Choroid plexus epithelial cell (primary cell): Measurements from ENCODE around the gene ATXN7.

Experiments used
- DNase-seq: peaks from one replicate; pipeline ENCODE4 v3.0.0-alpha.2; 2010; ENCODE audit warnings: low read depth
- H3K4me3 ChIP-seq: 2 replicates; pipeline ENCODE4 v1.5.1; 2011; ENCODE audit warnings: low read depth, mild to moderate bottlenecking, control low read depth, low read length, moderate library complexity
- TF ChIP-seq, protein P1 (sequence below): conservative IDR thresholded peaks from 2 replicates; pipeline ENCODE4 v1.5.1; 2011; ENCODE audit warnings: low read depth, mild to moderate bottlenecking, control low read depth, inconsistent platforms, low read length, moderate library complexity

The ATXN7 gene

DNA sequence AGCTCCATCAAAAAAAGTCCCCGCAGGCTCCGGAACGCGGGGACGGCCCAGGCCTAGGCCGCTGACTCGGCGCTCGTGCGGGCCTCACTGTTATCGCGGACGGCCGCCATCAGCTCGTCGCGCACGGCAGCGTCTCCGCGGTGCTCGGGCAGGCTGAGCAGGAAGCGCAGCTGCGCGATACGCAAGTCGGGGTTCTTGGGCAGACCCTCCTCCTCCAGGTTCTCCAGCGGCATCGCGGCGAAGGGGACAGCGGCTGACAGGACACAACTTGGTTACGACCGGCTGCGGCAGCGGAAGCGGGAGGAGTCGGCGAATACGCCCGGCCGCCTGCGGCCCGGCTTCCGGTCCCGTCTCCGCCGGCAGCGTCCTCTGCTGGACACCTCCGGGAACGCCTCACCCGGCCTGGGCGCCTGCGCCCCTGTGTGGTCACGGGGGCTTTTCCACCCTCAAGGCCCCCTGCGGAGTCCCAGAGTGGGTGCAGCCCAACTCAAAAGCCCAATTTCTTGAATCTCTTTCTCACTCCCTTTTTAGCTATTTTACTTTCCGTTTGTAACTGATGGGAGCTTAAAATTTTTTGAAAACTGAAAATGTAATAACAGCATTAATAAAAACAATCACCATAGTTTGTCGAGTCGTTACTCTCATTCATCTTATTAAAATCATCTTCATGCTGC, 159.7 kb downstream of the ATXN7 start, which contains the start of gene PSMD6:
TSS of gene PSMD6 (minus strand) at position 308 of the 674 bp plus-strand sequence. CDS start at position 233, 75 bp downstream.
- peak within 1 kb of the TSS; percentile 97 for H3K4me3 ChIP-seq
- TF ChIP-seq, protein P1, sequence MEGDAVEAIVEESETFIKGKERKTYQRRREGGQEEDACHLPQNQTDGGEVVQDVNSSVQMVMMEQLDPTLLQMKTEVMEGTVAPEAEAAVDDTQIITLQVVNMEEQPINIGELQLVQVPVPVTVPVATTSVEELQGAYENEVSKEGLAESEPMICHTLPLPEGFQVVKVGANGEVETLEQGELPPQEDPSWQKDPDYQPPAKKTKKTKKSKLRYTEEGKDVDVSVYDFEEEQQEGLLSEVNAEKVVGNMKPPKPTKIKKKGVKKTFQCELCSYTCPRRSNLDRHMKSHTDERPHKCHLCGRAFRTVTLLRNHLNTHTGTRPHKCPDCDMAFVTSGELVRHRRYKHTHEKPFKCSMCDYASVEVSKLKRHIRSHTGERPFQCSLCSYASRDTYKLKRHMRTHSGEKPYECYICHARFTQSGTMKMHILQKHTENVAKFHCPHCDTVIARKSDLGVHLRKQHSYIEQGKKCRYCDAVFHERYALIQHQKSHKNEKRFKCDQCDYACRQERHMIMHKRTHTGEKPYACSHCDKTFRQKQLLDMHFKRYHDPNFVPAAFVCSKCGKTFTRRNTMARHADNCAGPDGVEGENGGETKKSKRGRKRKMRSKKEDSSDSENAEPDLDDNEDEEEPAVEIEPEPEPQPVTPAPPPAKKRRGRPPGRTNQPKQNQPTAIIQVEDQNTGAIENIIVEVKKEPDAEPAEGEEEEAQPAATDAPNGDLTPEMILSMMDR, result peak; percentile 89
- peak; percentile 86 for DNase-seq

GRCh38 chr3:64023861-64024223, 160.2 kb downstream of the ATXN7 start:
- TF ChIP-seq, protein P1, result no peak
- no peak overlapping the region for H3K4me3 ChIP-seq
- DNase-seq, result peak; percentile 34

DNA sequence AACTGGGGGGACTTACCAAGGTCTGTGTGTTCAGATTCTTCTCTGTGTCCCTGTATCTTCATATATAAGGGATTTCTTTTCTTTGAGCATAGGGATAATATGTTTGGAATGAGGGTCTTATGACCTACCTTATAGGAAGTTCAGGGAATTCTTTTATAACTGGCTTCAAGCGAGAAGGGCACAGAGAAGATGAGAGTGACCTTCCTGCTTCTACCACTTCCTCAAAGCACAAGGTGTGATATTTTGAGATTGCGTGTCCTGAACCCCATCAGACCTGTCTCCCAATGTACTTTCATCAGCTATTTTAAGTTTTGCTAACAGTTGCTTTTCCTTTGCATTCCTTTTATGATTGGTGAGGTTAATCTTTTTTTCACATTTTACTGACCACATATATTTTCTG, 162.7 kb downstream of the ATXN7 start:
- TF ChIP-seq, protein P1, result no peak
- no peak overlapping the region for H3K4me3 ChIP-seq
- no peak for DNase-seq

- TF ChIP-seq, protein P1, result no peak
- no peak for DNase-seq
- no peak overlapping the region for H3K4me3 ChIP-seq
Observed at GRCh38 chr3:64027658-64028057, 164.0 kb downstream of the ATXN7 start.

DNA sequence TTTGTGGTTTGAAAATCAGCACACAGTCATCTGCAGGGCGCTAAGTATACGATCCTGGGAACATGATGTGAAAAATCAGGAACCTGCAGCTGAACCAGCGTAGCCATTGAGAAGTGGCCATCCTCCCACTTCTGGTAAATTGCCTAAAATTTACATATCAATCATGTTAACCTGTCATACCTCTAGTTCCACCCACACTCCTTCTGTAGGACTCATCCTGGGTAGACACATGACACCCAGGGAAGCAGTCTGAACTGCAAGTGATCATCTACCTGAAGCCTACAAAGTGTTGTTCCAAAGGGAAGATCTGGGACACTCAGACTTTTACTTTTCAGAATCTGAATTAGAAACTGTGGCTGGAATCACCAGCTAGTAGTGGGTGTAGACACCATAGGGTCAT, 165.1 kb downstream of the ATXN7 start:
- H3K4me3 ChIP-seq, result no peak overlapping the region
- TF ChIP-seq, protein P1, result no peak
- no peak for DNase-seq

DNA sequence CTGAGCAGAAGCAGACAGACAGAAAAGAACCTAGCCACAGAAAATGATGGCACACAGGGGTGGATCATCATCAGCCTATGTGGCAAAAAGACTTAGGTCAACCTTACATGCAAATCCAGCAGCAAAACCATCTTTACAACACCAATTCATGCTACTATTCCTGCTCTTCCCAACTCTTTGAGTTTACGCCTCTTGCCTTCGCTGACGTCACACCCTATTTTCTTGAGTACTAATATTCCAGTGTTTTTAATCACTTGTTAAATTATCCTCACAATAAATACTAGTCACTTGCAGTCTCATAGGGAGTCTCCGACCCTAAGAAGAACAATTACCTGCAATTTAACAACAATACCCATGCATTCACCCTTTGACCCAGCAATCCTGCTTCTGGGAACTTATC, 165.6 kb downstream of the ATXN7 start:
- no peak overlapping the region for H3K4me3 ChIP-seq
- no peak for DNase-seq
- TF ChIP-seq, protein P1, result no peak

GRCh38 chr3:64030741-64031140, 167.1 kb downstream of the ATXN7 start:
- TF ChIP-seq, protein P1, result peak; percentile 93
- H3K4me3 ChIP-seq, result peak overlapping the region; percentile 50
- peak; percentile 69 for DNase-seq
